Hematopoietic multipotent progenitor cell treated with erythropoietin and hydrocortisone succinate and interleukin-3 and kit ligand, for 8 days (in vitro differentiated cells): ENCODE measurements around the gene USO1.
A peak's percentile ranks its signal among the peaks of the same experiment; 100 is the strongest.
"Not testable (repeated sequence)": the region's sequence is repeated elsewhere in the genome, so short reads cannot be mapped to it uniquely, and the experiment has no call there.

ENCODE experiments used
- DNase-seq: peaks from one replicate; pipeline ENCODE4 v3.0.0-alpha.2; 2015

The USO1 gene, protein sequence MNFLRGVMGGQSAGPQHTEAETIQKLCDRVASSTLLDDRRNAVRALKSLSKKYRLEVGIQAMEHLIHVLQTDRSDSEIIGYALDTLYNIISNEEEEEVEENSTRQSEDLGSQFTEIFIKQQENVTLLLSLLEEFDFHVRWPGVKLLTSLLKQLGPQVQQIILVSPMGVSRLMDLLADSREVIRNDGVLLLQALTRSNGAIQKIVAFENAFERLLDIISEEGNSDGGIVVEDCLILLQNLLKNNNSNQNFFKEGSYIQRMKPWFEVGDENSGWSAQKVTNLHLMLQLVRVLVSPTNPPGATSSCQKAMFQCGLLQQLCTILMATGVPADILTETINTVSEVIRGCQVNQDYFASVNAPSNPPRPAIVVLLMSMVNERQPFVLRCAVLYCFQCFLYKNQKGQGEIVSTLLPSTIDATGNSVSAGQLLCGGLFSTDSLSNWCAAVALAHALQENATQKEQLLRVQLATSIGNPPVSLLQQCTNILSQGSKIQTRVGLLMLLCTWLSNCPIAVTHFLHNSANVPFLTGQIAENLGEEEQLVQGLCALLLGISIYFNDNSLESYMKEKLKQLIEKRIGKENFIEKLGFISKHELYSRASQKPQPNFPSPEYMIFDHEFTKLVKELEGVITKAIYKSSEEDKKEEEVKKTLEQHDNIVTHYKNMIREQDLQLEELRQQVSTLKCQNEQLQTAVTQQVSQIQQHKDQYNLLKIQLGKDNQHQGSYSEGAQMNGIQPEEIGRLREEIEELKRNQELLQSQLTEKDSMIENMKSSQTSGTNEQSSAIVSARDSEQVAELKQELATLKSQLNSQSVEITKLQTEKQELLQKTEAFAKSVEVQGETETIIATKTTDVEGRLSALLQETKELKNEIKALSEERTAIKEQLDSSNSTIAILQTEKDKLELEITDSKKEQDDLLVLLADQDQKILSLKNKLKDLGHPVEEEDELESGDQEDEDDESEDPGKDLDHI

GRCh38 chr4:75724066-75724866 is at the start of gene USO1:
USO1 (plus strand) TSS chr4:75724577; CDS start chr4:75724820, 243 bp downstream.
- DNase-seq, result peak; percentile 99

- no peak for DNase-seq
Measured at GRCh38 chr4:75675004-75675531, 49.3 kb upstream of the USO1 start.

- DNase-seq, result no peak
Measured at GRCh38 chr4:75678473-75678872, 45.9 kb upstream of the USO1 start.

DNA sequence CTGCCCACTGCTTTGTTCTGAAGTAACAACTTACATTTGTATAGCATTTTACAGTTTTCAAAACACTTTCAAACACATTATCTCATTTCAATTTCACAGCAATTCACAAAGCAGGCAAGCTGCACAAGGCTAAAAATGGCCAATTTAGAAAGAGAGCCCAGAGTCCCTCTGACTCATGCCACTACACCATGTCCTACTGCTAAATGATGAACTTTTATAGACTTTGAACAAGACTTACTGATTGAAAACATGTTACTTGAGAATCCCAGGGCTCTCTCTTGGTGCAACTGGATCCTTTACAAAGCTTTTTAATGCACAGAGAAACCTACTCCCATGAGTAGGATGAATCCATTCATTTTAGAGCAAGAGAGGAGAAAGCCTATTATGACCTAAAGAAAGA is 45.4 kb upstream of the USO1 start:
- no peak for DNase-seq

GRCh38 chr4:75679876-75680575 is 44.4 kb upstream of the USO1 start:
- DNase-seq, result no peak

GRCh38 chr4:75683482-75684155 is 40.8 kb upstream of the USO1 start:
- DNase-seq, result no peak

DNA sequence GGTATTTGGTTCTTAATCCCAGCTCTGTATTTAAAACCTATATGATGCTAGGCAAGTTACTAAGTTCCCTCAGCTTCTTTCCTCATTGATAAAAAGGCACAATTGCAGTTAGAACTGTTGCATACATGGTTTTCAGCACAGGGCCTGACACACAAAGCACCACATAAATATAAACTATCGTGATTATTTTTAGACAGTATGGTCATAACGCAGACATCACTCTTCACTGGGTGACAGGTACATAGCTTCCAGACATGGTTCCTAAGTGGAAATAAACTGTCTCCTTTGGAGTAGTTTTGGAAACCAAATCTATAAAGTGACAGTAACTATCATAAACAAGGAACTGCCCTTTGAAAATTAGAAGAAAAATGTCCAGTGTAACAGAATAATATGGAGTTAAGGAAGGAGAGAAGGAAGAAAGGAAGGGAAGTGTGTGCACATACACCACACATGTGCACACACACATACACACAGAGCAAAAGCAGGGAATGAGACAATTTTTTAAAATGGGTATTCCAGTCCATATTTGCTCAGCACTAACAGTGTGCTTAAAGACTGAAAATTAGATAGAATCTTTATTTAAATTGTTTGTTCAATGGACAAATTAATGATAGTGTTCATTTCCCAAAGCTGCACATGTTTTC is 38.7 kb upstream of the USO1 start:
- DNase-seq, result no peak

DNA sequence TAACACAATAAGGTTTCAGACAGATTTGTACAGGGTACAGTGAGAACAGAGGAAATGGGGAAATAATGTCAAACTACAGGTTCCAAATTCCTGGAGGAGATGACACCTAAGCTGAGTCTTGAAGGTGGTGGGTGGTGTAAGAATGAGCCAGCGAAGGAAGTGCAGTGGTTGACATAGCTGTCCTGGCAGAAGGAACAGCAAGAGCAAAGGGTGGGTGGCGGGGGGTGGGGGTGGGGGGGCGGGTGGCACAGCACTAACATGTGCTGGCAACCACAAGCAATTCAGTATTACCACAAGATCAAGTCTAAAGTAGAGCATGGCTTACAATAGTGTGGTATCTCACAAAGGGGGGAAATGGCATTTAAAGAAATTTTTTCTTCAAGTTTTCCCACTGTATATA is 38.0 kb upstream of the USO1 start:
- DNase-seq, result no peak

- DNase-seq, result not testable (repeated sequence)
Measured at GRCh38 chr4:75687125-75687524, 37.3 kb upstream of the USO1 start.

DNA sequence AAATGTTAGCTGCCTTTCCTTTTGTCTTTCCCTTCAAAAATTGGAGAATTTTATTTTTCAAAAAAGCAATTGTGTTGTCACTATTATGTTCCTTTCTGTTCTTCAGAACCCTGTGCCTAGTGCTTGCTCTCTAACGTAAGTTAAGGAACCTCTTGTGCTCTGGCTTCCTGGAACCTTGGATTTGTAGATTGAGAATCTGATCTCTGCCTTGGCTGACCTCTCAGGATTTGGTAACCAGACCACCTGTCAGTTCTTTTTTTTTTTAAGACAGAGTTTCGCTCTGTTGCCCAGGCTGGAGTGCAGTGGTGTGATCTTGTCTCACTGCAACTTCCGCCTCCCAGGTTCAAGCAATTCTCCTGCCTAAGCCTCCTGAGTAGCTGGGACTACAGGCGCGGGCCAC is 32.3 kb upstream of the USO1 start:
- DNase-seq, result not testable (repeated sequence)

DNA sequence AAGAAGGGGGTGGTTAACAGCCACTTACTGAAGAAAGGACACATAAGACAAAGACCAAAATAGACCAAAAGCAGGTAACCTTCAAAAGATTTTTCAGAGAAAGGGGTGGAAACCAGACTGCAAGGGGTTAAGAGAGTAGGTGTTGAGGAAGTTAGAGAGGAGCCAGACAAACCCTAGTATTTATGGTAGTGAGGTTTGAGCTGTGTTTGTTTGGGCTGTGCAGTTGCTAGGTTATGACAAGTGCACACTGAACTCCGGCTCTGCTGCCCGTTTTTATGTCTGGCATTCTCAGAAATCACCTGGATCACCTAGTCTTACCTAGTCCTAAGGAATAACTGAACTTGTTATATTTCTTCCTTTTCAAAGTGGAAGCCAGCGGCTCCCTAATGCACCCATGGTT is 28.3 kb upstream of the USO1 start:
- DNase-seq, result no peak

DNA sequence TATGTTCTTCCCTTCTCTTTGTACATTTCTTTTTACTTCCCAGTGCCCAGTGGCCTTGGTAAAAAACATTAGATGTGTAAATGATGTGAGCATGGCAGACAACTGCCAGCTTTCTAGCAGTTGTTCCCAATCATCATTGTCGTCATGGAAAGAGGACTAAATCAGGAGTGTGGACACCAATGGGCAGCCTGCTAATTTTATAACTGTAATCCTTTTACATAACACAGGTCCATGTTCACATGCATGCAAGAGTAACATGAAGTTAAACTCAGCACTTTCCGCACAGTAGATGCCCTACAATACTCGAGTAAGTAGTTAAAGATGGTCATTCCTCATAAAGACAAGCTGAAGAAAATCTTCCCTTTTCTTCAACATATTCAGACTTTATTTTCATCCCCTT is 27.8 kb upstream of the USO1 start:
- no peak for DNase-seq

DNA sequence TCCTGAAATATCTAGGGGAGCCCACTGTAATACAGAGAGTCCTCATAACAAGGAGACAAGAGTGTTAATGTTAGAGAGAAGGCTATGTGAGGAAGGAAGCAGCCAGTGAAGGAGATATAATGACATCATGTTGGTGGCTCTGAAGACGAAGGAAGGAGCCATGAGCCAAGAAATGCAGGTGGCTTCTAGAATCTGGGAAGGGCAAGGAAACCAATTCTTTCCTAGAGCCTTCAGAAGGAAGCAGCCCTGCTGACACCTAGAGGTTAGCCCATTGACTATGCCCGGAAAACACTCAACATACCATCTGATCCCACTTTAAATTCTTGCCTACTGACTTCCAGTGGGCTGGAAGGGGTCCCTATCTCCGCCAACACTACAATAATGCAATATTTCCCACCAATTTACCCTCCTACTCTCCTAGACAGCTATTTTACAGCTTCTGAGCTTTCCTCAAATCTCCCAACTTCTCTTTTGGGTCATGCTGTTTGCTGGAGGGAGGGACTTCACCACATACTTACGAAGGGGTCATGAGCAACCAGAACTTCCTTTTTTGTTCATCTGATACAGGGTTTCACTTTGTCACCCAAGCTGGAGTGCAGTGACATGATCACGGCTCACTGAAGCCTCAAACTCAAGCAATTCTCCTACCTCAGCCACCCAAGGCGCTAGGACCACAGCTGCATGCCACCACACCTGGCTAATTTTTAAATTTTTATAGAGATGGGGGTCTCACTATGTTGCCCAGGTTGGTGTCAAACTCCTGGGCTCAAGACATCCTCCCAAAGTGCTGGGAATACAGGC is 26.0 kb upstream of the USO1 start:
- peak; percentile 36 for DNase-seq

- DNase-seq, result no peak
Measured at GRCh38 chr4:75698963-75699228, 25.5 kb upstream of the USO1 start.

DNA sequence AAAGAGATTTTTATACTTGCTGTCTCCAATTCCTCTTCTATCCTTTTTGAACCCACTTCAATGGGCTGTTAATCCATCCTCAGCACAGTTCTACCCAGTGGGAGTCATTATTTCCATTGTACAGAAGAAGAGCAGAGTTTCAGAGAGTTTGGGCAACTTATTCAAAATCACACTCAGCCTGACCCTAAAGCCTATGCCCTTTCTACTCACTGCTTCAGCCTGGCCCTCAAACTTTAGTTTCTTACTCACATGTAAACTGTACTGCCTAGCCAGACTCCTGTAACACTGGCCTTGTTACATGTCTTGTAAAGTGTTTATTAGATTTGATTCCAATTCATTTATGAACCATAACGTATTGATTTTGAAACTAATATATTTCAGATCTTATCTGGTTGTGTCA is 25.1 kb upstream of the USO1 start:
- no peak for DNase-seq

DNA sequence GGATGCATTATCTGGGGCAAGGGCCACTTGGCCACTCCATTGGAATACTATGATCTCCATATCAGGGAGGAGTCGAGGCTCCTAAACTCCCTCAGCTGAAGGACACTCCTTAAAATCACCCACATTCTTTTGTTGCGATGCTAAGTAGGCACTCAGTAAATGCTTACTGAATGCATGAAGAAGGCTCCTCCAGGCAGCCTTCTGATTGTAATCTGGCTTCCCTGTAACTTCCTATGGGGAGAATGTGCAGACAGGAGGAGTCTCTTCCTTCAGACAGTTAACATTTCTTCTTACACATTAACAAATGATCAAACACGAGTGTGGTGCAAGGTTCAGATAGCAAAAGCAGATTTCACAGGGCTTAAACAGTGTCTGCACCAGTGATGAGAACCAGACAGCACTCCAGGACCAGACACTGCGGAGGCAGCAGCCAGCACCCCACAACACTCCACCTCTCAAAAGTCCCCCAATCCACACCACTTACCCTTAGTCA is 21.4 kb upstream of the USO1 start:
- no peak for DNase-seq

- DNase-seq, result no peak
Measured at GRCh38 chr4:75705198-75705977, 19.0 kb upstream of the USO1 start.

- DNase-seq, result peak; percentile 56
Measured at GRCh38 chr4:75708218-75708691, 16.1 kb upstream of the USO1 start.

DNA sequence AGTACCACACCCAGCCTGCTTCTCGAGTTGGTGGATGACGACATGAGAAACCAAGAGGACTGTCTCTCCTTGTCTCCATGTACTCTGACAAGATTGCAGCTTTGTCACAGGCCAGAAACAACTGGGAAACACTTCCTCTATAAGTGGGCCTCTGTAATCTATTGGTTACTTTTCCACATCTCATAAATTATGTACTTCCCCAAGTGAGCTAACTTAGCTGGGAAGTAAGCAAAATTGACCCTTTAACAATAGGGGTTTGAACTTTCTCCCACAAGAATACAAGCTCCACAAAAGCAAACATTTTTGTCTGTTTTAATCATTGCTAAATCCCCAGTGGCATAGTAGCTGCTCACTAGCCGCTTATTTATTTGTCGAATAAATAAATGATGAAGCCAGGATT is 14.1 kb upstream of the USO1 start:
- DNase-seq, result no peak
